ENCODE results near the gene COL6A3.
"Not testable (repeated sequence)": the region's sequence is repeated elsewhere in the genome, so short reads cannot be mapped to it uniquely, and the experiment has no call there.

Gene COL6A3

DNA sequence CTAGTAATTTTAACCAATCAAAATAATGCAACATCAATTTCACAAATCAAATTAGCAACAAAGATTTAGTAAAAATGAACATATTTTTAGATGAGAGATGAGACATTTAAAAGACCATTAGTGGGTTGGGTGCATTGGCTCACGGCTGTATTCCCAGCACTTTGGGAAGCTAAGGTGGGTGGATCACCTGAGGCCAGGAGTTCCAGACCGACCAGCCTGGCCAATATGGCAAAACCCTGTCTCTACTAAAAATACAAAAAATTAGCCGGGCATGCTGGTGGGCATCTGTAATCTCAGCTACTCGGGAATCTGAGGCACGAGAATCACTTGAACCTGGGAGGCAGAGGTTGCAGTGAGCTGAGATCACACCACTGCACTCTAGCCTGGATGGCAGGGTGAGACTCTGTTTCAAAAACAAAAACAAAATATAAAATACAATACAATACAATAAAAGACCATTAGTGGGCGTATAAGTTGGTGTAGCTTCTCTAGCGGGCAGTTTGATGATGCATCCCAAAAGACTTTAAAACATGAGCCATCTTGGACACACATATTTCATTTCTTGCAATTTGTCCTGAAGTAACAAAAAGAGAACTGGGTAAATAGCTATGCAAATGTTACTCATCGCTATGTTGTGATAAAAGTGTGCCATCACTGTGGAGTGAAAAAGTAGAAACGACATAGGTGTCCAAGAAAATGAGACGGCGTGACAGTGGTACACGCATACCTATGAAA, 101.8 kb downstream of the COL6A3 start:
- DNase-seq, result no peak

GRCh38 chr2:237310515-237311114, 103.3 kb downstream of the COL6A3 start:
- no peak for DNase-seq

- no peak for DNase-seq
Measured at GRCh38 chr2:237309416-237309815, 104.5 kb downstream of the COL6A3 start.

GRCh38 chr2:237309011-237309410, 105.0 kb downstream of the COL6A3 start:
- DNase-seq, result no peak

GRCh38 chr2:237307474-237307873, 106.5 kb downstream of the COL6A3 start:
- DNase-seq, result no peak

GRCh38 chr2:237306787-237307170, 107.2 kb downstream of the COL6A3 start:
- no peak for DNase-seq

GRCh38 chr2:237306083-237306786, 107.7 kb downstream of the COL6A3 start:
- DNase-seq, result no peak

DNA sequence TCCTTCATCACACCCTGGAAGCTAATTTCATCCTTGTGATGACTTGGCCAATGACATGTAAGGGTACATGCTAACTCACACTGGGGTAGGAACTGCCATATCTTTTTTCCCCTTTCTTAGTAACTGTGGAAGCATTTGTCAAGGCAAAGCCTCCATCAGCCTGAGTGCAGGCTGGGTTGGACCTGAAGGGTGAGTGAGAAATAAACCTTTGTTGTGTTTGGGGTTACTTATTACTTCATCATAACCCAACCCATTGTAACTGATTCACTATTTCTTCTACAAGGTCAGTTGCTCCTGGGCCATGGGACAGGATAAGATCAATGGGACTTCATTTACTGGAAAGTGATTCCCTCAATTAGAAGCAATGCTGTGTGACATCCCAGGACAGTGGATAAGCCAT, 108.4 kb downstream of the COL6A3 start:
- no peak for DNase-seq

DNA sequence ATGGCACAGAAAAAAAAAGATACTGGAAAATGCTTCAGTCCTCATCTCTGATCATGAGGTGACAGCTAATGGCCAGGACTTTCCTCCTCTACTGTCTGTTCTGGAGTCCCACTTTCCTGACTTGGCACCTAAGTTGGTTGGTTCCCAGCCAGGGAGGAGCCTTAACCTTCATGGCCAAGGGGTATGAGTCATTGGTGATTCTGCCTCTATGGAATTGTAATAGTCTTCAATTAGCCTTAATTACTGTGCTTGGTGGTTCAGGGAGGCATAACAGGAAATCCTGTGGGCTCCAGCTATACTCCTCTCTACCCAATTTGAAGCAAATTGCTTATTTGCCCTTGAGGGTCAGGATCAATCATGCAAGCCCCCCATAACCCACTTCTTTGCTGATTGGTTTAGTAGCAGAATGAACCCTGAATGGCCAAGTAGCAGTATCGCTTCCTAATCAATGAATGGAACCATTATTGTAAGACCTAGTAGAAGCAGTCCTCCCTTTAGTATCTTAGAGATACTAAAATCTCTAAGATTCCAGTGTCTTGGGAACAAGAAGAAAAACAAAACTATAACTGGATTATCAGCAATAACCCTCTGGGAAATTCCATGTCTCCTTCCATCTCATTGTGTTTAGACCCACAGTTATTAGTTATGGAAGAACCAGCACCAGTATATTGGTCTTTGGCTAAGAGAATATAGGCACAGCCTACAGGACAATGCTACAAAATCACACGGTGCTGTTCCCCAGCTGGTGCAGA, 109.0 kb downstream of the COL6A3 start:
- DNase-seq, result no peak

GRCh38 chr2:237303244-237303643, 110.7 kb downstream of the COL6A3 start:
- not testable (repeated sequence) for DNase-seq

DNA sequence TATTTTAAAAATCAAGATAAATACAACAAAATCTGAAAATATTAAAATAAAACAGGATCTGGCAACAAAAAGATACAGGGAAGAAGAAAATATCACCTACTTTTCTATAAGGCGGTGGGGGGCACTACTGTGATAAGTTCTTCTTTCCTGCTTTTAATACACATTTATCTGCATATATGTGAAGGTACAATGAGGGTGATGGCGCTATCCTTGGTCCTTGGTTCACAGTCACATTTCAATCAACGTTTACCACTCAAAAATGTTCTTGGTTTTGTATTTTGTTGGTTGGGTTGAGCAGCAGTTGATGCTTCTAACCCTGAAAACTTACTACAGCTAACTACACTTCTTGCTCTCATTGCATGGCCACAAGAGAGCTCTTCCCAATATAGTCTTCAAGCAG, 112.4 kb downstream of the COL6A3 start:
- DNase-seq, result no peak

- DNase-seq, result no peak
Measured at GRCh38 chr2:237300739-237301138, 113.2 kb downstream of the COL6A3 start.

- DNase-seq, result no peak
Measured at GRCh38 chr2:237299906-237300305, 114.1 kb downstream of the COL6A3 start.

GRCh38 chr2:237298151-237299118, 115.5 kb downstream of the COL6A3 start:
- DNase-seq, result no peak

DNA sequence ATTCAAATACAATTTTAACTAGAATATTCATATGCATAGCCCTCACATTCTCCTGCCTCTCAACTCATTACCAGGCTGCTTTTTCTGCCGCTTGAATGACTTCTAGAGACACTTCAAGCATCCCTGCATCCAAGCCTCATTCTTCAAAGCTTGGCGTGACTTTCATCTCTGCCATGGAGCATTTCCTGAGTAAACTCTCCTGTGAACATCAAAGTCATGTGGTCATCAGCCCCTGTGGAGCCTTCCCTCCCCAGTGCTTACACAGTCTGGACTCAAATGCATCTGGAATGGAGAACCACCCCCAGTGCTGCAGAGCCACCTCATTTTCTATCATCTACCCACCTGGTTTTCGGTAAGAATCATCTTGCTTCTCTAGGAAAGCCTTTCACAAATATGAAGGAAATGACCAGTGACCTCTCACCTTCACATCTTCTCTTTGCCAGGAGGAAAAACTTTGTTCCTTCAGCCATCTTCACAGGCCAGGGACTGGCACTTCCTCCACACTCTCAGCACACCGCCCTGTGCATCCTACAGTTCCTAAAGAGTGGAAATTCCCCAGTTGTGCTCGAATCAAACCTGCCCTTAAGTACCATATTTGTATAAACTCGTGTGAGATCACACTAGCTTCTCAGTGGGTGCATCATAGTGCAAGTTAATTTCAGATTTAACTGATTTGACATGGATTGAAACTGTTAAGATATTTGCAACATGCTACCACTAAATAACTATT, 116.4 kb downstream of the COL6A3 start:
- DNase-seq, result no peak

- no peak for DNase-seq
Measured at GRCh38 chr2:237296756-237297155, 117.2 kb downstream of the COL6A3 start.

GRCh38 chr2:237295889-237296480, 118.0 kb downstream of the COL6A3 start:
- DNase-seq, result no peak

GRCh38 chr2:237294460-237294859, 119.5 kb downstream of the COL6A3 start:
- no peak for DNase-seq

DNA sequence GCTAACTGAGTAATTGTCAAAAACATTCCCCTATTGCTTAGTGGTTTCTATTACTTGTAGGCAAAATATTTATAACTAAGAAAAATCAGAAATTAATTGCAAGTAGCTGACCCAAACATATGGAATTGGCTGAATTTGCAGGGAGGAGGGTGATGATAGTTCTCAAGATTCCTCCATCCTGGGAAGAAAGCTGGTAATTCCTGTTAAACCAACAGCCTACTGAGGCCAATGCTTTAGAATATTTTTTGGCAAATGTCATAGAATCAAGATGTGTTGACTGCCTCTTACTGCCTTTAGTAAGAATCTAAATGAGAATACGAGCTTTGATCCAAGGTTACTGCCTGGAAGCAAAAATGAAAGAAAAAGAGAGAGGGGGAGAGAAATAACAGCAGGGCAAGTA, 120.0 kb downstream of the COL6A3 start:
- DNase-seq, result no peak

GRCh38 chr2:237291138-237291792, 122.7 kb downstream of the COL6A3 start:
- peak; percentile 26 for DNase-seq

DNA sequence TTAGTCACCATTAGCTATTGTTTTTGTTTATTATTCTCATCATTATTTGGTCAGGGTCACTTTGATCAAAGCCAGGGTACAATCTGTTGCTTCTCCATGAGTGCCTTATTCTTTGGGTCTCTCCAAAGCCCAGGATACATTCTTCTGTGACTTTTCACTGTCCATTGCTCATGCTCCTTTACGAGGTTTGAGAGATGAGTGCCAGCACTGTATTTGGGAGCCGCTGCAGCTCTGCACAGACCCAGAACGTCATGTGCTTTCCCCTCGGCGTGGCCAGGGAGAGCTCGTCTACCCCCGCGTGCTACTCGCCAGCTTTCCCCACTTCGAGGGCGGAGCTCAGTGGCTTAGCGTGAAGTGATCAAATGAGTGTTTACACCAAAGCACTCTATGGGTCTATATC, 123.7 kb downstream of the COL6A3 start:
- no peak for DNase-seq

Data from CD4-positive, alpha-beta T cell treated with Interferon gamma for 1 hour (primary cell).